ENCODE data around the gene KCNAB1. TPM values are rescaled to one million over a fixed set of nuclear protein-coding genes. Genes with fewer than 3 reads are reported as not detected.

The KCNAB1 gene
- total RNA-seq, 1 donor from 2014 or later = 3.6 TPM

DNA sequence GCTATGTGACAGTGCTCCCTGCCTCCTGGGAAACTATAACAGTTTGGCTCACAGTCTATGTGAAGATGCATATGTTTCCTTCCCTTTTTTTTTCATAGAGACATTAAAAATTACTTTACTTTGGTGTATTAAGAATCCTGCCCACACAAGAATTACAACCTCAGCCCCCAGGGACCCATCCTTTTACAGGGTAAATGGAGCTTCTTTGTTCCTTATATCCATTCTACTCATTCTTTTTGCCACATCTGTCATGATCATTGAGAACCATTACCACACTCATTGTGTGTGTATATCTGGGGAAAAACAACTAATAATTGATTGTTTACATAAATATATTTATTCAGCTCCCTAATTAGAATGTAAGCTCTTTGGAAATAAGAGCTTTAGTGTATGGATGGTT is 277.2 kb downstream of the KCNAB1 start:
- no peak for DNase-seq (ENCODE audit: low spot score)

DNA sequence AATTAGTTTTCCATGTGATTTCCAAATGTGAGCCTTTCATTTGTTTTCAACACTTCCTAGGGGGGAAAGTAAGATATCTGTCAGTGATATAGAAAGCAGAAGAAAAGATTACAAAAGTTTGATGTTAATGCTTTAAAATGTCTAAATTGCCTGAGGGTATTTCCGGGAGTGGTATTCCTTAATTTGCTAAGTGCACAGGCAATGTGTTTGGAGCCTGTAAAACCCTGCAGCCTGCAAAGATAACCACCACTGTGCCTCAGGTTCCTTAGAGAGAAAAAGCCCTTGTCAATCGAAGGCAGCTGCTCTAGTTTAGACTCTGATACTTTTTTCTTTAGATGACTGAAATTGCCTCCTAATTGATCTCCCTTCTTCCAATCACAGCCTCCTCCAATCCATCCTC is 279.7 kb downstream of the KCNAB1 start:
- DNase-seq (ENCODE audit: low spot score) = no peak

- no peak for DNase-seq (ENCODE audit: low spot score)
Observed at GRCh38 chr3:156400735-156401134, 280.4 kb downstream of the KCNAB1 start.

DNA sequence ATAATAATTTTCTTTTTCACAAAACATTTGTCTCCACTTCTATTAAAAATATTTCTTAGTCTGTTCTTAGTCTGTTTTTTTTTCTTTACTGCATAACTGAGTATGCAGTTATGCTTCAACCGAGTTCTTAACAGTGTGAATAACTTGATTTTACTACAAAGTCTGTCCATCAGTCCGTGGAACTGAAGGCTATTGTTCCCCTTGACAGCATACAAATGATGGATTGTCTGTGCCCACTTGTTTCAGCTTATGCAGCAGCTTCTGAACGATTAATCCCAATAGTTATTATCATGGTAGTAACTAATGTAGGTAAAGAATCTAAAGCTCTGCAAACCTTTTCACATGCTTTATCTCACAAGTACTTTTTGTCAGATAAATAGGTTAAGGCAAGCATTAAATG is 283.8 kb downstream of the KCNAB1 start:
- DNase-seq (ENCODE audit: low spot score) = no peak

GRCh38 chr3:156406393-156406792 is 286.0 kb downstream of the KCNAB1 start:
- no peak for DNase-seq (ENCODE audit: low spot score)

DNA sequence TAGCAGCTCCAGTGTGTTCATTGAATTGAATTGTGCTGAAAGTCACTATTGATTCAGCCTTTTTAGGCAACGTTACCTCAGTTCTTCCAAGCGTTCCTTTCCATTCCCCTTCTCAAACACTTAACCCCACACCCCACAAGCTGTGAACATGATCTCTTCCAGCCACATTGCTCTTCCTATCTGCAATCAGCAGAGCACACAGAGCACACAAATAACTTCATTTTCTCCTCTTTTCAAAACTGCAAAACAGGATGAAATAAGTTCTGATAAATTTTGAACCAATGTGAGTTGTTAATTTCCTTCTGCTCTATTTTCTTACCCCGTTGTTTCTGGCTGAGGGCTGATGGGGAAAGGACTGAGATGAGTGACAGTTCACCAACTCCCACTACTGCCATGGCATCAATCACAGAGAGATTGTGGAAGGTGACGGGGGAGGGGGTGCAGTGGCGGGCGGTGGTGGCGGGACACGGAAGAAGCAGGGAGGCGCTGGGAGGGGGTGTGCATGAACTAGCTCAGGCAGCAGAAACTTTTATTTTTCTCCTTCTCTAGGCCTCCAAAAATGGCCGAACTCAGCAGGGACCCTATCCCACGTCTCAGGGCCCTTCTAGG is 287.3 kb downstream of the KCNAB1 start:
- no peak for DNase-seq (ENCODE audit: low spot score)

- DNase-seq (ENCODE audit: low spot score) = no peak
Observed at GRCh38 chr3:156409694-156410093, 289.3 kb downstream of the KCNAB1 start.

GRCh38 chr3:156412600-156412999 is 292.2 kb downstream of the KCNAB1 start:
- DNase-seq (ENCODE audit: low spot score) = no peak

DNA sequence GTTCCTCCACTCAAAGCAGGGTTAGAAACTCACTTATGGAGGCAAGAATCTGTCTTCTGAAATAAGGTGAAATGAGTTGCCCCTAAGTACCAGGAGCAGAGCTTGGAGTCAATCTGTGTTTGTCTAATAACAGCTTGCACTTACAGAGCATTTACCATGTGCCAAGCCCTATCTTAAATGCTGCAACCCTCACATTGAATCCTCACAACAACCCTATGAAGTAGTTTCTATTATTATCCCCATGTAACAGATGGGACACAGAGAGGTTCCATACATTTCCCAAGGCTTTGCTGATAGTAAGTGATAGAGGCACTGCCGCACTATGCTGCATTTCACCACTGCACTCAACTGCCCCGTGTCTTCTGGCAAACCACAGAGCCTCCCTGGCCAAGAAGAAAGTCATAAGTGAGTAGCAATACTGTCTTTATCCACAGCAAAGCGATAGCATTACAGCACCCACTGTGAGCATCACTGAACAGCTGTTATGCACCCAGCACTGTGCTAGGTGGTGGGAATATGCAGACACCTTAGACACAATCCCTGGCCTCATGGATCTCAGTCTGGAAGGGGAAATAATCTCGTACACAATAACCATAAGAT is 293.0 kb downstream of the KCNAB1 start:
- DNase-seq (ENCODE audit: low spot score) = no peak

DNA sequence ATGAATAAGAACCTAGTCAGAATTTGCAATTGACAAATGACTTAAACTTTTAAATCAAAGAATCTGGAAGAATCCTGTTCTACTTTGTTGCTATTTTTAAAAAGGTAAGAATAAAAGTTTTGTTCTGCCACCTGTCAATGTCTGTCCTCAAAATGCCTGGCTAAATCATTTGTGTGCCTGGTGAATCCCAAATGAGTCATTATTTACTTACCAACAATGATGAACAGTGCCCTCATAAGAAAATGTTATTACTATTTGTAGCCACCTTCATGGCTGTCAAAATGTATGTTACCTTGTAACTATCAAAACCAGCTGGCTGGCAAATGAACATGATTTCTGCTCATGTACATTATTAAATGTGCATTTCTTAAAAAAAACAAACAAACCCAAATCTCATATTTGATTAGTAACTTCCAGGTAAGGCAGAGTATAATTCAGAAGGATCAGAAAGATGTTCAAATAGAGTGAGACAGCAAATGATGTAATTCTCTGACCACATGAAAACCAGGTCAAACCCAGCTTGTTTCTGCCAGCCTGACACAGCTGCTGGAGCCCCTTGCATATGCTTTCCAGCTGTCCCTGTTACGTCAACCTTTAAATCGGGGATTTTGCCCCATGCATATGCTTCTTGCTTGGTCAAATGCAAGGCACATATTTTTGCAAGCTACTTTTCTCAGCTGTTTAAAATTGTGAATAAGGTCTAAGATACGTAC is 296.6 kb downstream of the KCNAB1 start:
- DNase-seq (ENCODE audit: low spot score) = no peak

DNA sequence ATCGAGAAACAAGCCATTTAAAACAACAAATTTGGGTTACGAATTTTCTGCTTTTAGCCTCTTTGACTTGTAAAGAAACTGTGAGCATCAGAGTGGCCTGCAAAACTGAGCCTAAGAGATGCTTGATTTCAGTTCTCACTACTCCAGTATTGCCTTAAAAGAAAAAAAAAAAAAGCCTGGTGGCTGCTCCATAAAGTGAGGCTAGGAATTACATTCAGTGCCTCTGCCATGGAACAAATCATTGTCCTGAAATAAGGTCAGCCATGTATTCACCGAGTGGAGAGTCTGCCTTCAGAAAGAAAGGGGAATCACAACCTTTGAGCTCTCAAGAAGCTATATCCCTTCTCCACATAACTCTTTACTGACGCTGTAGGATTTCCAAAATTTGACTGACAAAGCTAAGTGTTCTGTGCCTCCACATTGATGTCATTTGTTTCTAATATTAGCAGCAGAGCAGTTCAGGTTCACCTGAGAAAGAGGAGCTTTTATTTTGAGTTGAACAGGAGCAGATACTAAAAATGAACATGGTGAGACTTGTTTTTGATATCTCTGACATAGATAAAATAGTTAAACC is 297.3 kb downstream of the KCNAB1 start:
- DNase-seq (ENCODE audit: low spot score) = no peak

GRCh38 chr3:156418428-156418827 is 298.1 kb downstream of the KCNAB1 start:
- no peak for DNase-seq (ENCODE audit: low spot score)

GRCh38 chr3:156421534-156421933 is 301.2 kb downstream of the KCNAB1 start:
- no peak for DNase-seq (ENCODE audit: low spot score)

DNA sequence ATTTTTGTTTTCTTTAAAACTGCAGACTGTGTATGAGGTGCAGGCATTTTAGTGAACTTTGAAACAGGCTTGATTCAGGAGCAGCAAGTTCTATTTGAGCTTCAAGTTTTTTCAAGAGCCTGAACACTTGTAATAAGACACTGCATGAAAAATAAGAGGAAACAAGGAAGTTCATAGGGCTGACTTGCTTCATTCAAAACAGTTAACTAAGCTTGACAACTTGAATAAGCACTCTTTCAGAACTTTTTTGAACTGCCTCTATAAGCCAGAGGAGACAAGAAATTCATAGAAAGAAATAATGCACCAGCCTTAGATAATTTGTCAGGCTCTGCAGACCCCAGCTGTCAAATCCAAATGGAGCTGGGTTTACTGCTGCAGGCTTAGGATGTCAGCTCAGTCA is 304.4 kb downstream of the KCNAB1 start:
- DNase-seq (ENCODE audit: low spot score) = no peak

DNA sequence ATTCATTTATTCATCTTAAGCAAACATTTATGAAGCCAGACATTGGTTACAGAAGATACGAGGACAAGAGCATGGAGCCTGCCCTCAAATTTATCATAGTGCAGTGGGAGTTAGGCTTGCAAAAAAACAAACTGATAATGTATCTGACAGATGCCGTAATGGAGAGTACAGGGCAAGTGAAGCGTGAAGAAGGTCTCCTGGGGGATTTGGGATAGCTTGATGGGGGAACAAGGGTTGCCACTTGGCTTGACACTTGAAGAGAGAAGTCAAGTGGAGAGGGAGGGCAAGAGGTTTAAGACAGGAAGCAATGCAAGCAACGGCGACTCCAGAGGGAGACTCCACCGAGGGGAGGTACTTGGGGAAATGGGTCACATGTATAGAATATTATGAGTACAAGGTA is 305.3 kb downstream of the KCNAB1 start:
- DNase-seq (ENCODE audit: low spot score) = no peak

- DNase-seq (ENCODE audit: low spot score) = no peak
Observed at GRCh38 chr3:156429125-156429524, 308.7 kb downstream of the KCNAB1 start.

DNA sequence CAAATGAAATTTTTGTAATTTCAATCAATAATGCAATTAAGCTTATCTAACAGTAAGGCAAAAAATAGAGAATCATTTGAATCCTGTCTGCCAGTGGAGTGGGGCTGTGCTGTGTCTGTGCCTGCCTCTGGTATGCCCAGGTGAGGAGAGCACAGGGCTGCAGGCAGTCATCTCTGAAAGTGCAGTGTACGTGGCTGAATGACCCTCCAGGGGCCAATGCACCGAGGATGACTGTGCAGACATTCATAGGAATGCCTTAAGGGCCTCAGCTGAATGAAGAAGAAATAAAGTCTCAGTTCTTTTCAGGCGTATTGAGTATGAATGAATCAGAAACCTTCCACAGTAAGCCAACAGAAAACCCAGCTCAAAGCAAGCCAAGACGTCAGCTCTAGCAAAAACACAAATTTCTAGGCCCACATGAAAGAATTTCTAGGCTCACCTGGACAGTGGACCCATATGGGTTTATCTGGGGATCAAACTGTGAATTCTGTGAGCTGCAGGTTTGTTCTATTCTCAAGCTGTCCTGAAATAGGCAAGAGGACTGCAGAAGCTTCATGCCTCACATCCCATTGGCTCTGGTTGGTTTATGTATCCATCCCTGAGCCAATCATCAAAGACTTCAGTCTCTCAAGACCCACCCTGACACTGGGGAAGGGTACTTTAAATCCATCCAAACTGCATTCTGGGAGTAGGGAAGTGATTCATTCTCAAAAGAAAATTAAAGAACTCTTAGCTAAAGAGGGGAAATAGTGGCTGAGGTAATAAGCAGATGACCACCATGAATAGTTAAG is 311.2 kb downstream of the KCNAB1 start:
- no peak for DNase-seq (ENCODE audit: low spot score)

DNA sequence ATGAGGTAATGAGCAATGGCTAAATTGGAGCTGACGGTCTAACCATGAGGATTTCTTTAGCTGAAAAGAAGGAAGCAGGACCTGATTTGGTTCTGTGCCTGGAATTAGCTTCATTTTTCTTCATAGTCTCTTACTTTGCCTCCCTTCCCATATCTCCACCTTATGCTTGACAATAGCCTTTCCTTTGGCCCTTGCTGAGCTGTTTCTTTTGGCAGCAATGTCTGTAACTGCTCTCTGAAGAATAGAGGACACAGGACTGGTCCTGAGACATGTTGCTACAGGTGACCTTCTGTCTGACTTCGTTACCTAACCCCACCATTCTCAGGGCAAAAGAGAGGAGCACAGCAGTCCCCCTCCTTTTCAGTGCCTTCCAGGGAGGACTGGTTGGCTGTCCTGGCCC is 312.2 kb downstream of the KCNAB1 start:
- no peak for DNase-seq (ENCODE audit: low spot score)

DNA sequence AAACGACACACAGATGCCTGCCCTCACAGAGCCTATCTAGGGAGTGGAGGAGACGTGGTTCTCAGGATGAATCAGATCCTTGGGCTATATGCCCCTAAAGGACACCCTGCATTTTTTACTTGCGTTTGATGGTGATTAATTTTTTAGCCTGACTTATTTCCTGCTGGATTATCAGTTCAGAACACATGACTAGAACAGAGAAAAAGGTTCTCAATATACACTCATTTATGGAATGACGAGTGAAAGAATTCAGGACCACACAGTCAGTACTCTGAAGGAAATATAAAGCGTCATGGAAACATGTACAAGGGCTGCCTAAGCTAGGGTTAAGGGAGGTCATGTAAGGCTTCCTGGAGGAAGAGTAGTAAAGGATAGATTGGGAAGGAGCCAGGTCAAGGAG is 312.8 kb downstream of the KCNAB1 start:
- no peak for DNase-seq (ENCODE audit: low spot score)

DNA sequence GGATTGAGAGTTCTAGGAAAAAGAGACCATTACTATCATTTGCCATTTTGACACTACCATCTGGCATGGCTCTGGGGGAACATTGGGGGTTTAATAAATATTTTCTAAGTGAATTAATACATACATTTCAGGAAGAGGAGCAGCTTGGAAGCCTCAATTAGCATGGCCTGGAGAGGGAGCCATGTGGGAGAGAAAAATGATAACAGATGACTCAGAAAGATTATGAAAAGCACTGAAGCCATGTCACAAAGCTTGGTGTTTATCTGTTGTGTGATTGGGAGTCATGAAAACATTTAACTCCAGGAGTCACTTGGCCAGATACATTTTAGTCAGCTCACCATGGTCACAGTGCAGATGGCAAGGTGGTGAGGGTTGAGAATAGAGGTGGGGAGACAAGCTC is 313.5 kb downstream of the KCNAB1 start:
- no peak for DNase-seq (ENCODE audit: low spot score)

DNA sequence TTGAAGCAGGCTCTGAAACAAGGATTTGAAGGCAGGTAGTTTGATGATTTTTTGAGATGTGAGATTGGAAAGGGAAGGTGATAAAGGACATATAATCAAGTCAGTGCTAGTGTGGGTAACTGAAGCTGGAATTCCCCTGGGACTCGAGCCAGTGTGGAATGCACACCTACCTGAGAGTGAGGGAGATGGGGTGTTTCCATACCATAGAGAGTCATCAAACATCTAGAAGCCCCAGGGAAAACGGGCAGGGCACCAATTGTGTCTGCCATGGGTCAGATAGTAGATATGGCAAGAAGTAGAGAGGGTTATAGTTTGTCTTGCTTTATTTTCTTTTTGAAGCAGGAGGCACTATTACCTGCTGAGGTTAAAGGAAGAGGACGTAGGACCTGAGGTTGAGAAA is 314.5 kb downstream of the KCNAB1 start:
- no peak for DNase-seq (ENCODE audit: low spot score)

DNA sequence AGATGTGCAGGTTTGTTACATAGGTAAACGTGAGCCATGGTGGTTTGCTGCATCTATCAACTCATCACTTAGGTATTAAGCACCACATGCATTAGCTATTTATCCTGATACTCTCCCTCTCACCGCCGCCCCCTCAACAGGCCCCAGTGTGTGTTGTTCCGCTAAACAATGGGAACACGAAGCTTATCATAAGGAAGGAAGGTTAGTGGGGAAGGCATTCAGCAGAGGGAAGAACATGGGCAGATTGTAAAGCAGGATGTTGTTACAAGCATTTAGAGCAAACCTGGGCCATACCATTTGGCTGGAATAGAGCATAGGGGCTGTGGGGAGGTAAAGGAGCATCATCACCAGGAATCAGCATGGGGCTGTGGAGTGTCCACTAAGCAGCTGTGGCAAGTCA is 322.7 kb downstream of the KCNAB1 start:
- DNase-seq (ENCODE audit: low spot score) = no peak
